ENCODE results near the gene STON1.
"Not testable (repeated sequence)": the region's sequence is repeated elsewhere in the genome, so short reads cannot be mapped to it uniquely, and the experiment has no call there.

Gene STON1

DNA sequence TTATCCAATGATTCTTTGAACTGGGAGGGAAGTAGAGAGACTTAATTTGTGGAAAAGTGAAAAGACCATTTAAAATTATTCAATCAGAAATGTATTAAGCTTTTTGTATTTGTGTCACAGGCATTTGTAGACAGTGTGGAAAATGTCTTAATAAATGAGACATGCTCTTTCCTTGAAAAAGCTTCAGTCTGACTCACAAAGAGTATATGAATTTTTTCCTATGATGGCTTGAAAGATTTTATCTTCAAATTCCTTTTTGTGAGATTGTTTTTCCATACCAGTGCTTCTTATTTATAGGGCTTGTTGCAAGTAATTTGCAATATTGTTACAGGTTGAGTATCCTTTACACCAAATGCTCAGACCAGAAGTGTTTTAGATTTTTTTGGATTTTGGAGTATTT is 39.5 kb downstream of the STON1 start:
- no peak for DNase-seq (ENCODE audit: low spot score)

DNA sequence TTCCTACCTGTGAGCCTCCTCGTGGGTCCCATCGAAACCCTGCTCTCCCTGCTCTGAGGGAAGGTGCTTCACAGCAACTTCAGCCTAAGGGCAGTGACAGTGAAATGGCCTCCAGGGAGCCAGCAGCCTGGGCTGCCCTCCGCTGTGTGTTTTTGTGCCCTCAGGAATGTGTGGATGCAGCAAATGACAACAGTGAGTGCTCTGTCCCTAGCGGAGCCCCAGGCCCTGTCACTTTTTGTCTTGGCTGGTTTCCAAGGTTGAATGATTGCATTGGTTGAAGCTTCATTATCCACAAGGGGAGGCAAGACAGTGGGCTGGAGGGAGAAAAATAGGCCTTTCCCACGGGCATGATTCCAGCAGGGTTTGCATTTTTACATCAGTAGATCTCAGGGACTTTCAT is 42.9 kb downstream of the STON1 start:
- DNase-seq (ENCODE audit: low spot score): no peak

- no peak for DNase-seq (ENCODE audit: low spot score)
Measured at GRCh38 chr2:48574353-48575287, 44.7 kb downstream of the STON1 start.

DNA sequence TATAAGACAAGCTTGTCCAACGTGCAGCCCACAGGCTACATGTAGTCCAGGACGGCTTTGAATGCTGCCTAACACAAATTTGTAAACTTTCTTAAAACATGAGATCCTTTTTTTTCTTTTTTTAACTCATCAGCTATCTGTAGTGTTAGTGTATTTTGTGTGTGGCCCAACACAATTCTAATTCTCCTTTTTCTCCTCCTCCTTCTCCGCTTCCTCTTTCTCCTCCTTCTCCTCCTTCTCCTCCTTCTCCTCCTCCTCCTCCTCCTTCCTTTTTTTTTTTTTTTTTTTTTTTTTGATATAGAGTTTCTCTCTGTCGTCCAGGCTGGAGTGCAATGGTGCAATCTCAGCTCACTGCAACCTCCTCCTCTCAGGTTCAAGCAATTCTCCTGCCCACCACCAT is 48.4 kb downstream of the STON1 start:
- DNase-seq (ENCODE audit: low spot score): no peak

GRCh38 chr2:48583961-48584360 is 54.0 kb downstream of the STON1 start:
- DNase-seq (ENCODE audit: low spot score): no peak

DNA sequence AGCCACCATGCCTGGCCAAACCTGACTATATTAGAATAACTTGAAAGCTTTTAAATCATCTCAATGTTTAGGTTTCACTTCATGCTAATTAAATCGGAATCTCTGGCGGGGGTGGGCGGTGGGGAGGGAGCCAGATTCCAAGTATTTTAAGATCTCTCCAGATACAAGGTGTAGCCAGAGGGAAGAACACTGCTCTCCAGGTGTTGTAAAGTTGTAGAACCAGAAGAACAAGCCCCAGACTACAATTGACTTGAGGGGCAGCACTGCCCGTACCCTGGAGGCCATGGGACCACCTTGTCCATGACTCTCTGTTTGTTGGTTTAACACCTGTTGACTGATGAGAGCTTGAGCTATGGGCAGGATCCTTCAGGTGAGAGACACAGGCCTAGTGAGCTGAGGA is 54.6 kb downstream of the STON1 start:
- DNase-seq (ENCODE audit: low spot score): no peak

DNA sequence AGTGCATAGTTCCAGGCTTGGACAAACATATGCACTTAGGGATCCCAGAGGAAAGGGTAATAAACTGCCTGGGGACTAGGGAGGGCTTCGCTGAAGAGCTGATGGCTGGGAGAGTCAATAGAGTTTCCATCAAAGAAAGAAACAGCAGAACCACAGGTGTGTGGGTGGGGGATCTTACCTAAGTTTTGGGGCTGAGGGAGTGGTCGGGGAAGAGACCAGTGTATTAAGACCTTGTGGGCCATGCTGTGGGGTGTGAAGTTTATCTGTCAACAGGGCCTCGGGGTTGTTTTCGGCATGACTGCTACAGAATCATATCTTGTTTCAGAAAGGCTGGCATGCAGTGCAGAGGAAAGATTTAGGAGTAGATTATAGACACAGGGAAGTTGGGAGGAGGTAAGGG is 56.5 kb downstream of the STON1 start:
- no peak for DNase-seq (ENCODE audit: low spot score)

- no peak for DNase-seq (ENCODE audit: low spot score)
Measured at GRCh38 chr2:48587560-48587959, 57.6 kb downstream of the STON1 start.

- DNase-seq (ENCODE audit: low spot score): no peak
Measured at GRCh38 chr2:48587961-48588360, 58.0 kb downstream of the STON1 start.

DNA sequence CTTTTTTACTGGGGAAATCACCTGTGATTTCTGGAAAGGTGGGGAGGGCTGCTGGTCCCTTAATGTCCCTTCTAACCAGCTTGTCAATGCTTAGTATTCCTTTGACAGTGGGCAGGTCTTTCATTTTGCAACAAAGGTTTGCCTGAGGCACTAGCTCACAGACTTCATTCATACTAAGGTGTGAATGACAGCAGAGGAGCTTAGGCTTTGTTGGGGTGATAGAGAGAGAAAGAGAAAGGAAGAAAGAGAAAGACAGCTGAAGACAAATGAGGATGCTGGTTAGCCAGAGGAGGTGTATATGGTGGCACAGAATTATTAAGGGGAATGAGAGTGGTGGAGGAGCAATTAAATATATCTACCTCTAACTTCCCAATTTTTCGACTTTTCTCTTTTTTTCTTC is 58.8 kb downstream of the STON1 start:
- DNase-seq (ENCODE audit: low spot score): no peak

DNA sequence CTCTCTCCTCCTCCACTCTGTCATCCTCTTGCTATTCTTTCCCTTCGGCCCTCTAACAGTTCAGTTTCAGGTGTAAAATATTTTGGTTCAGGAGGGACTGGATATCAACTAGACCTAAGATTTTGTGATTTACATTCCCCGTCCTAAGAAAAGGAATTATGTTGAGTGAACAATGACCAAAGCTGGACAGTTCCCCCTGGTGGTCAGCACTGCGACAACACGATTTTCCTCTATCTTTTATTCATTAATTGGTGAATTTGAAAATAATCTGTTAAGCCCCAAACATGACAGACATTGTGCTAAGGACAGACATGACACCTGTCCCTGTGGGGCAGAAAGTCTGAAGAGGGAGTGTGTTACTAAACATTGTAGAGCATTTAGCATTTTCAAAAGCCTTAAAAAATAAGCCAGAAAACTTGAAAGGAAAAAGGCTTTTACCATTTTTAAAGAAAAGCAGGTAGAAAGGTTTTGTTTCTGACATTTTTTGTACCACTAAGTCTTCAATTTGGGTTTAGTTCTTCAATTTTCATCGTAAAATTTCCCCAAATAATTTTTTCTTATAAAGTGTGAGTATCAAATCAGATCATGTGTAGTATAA is 59.3 kb downstream of the STON1 start:
- DNase-seq (ENCODE audit: low spot score): peak; percentile 14

DNA sequence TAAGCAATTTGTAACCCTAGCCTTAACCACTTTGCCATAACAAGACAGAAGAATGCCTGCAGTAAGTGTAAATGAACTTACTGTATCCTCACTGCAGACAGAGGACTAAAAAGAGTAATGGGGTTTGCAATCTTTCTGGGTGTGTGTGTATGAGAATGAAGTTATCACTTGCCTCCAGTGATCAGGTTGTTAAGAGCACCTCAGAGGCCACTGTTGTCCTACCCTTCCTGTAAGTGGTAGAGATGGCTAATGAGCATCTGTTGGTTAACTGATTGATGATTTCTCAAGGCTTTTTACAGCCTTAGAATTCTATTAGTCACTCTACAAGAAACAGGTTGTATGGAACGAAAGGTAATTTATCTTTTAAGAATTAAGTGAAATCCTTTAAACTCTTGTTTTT is 60.1 kb downstream of the STON1 start:
- peak; percentile 9 for DNase-seq (ENCODE audit: low spot score)

DNA sequence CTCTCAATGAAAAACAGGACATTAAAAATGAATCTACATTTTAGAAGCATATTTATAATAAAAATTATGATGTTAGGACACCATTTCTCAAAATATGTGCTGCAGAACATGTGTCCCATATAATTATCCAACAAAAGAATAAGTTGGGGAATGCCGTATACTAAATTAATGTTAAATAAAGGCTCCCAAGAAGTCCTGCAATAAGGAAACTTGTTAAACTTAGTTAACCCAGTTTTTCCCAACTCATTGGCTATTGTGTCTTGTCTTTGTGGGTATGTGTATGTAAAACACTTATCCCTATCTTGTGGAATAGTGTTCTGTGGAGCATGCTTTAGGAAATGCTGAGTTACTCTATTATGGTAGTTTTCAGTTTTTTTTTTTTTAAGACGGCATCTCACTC is 62.1 kb downstream of the STON1 start:
- DNase-seq (ENCODE audit: low spot score): no peak

DNA sequence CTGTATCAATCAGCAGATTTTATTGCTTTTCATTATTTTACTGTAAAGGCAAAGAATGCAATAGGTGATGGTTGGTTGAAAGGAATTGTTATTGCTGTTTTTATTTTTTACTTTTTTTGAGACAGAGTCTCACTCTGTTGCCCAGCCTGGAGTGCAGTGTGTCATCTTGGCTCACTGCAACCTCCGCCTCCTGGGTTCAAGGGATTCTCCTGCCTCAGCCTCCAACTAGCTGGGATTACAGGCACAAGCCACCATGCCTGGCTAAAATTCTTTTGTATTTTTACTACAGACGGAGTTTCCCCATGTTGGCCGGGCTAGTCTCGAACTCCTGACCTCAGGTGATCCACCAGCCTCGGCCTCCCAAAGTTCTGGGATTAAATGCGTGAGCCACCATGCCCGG is 66.8 kb downstream of the STON1 start:
- not testable (repeated sequence) for DNase-seq (ENCODE audit: low spot score)

DNA sequence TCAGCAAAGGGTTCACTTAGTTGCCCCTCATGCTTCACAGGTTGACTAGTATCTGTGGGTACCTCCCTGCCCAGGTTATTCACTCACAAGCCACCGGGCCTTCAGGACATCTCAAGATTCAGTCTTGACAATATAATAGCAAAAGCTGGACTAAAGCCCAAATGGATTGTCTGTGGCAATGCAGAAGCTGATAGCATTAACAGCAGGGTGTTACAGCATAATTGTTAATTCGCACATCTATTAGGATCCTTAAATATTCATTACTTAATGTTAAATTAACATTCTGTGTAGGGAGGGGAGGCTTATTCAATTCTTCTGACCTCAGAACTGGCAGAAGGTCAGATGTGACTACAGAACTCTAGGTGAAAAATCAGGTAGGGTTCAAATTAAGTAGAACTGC is 67.5 kb downstream of the STON1 start:
- DNase-seq (ENCODE audit: low spot score): no peak

DNA sequence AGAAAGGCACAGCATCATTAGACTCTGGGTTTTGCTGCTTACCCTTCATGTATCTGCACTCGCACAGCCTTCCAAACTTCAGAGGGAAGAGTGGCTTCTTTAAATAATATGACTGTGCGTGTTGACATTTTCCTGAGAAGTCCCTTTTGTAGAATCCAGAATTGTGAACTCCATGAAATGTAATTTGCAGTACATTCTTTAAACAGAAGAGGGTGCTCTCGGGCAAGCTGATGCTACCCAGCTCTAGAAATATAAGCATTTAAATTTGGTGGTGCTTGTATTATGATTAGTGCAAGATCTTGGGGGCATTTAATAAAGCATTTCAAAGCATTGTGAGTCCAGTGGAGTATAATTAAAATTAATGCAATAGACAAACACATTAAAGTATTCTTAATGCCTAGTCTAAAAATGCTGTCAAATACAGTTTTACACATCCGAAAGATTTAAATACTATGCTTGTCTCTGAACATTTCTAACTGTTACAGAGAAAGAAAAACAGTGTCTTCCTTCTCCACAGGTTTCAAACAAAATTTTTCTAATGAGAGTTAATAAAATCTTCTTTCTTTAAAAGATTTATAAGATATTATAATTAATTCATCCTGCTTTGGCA is 70.4 kb downstream of the STON1 start:
- peak; percentile 25 for DNase-seq (ENCODE audit: low spot score)

- DNase-seq (ENCODE audit: low spot score): no peak
Measured at GRCh38 chr2:48600917-48601316, 71.0 kb downstream of the STON1 start.

- peak; percentile 52 for DNase-seq (ENCODE audit: low spot score)
Measured at GRCh38 chr2:48601349-48601748, 71.4 kb downstream of the STON1 start.

DNA sequence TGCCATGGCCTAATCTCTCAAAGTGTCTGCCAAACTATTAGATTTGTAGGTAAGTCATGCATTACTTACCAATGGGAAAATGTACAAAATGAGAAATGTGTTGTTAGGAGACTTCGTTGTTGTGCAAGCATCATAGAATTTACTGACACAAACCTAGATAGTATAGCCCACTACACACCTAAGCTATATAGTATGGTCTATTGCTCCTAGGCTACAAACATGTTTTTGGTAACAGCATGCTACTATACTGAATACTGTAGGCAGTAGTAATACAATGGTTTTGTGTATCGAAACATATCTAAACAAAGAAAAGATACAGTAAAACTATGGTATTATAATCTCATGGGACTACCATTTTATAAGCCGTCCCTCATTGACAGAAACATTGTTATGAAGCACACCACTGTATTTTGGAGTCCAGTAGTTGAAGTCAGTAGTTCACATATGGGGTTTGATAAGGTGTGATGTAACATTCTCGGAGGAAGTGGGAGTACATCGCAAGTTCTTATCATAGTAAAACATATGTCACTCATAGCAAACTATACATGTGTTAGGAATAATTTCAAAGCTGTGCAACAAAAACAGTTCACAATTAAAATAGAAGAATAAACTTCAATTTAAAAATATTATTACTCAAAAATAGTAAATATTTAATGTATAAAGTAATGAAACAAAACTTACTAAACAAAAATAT is 75.7 kb downstream of the STON1 start:
- DNase-seq (ENCODE audit: low spot score): no peak

GRCh38 chr2:48607307-48608014 is 77.5 kb downstream of the STON1 start:
- DNase-seq (ENCODE audit: low spot score): no peak

- DNase-seq (ENCODE audit: low spot score): no peak
Measured at GRCh38 chr2:48613211-48613610, 83.3 kb downstream of the STON1 start.

GRCh38 chr2:48614581-48614980 is 84.6 kb downstream of the STON1 start:
- DNase-seq (ENCODE audit: low spot score): not testable (repeated sequence)
